K562 (cell line): Measurements from ENCODE around the gene PNPLA4. TPM values are rescaled to one million over a fixed set of nuclear protein-coding genes. Genes with fewer than 3 reads are reported as not detected.
A peak's percentile ranks its signal among the peaks of the same experiment; 100 is the strongest.

ENCODE experiments used
- ATAC-seq: fragments of 200-7000 bp; cut with Tn5 transposase; 3 replicates; pipeline ENCODE4 v1.9.1; 2020; ENCODE audit warnings: moderate library complexity
- BruUV-seq: library from RNA; stranded (reverse); fragments of 400-500 nt; replicated peaks from 2 replicates; lab custom pipeline; 2021; lab: Mats Ljungman, UMichigan
- CTCF ChIA-PET: fragments of 300-600 bp; formaldehyde crosslinking; extraction: SDS; loops from one replicate; lab custom pipeline; 2021; ENCODE audit warnings: low intra/inter-chr PET ratio; lab: Yijun Ruan, JAX
- POLR2A ChIA-PET: fragments of 300-600, 350-650 bp; sonication (Branson Sonifier 250); formaldehyde crosslinking; extraction: SDS; loops from one replicate; lab custom pipeline; 2021; ENCODE audit warnings: antibody characterized with exemption, inconsistent platforms; lab: Yijun Ruan, JAX
- DNase-seq, 4 experiments: peaks; one replicate each; pipeline versions ENCODE4 v3.0.0 to v3.0.0-alpha.2; 2011 to 2018; ENCODE audit warnings: low spot score in 3 of 4, mixed read lengths in 3 of 4; ENCODE audit errors: extremely low read depth in 1 of 4
- FAIRE-seq: peaks from 2 replicates; lab custom pipeline; 2011; peaks lifted over from hg19 to GRCh38; lab: Jason Lieb, UNC
- H2AFZ ChIP-seq: 2 replicates; pipeline ENCODE4 v1.6.0; 2011; ENCODE audit warnings: low read depth, low read length, control low read depth, inconsistent platforms
- H3K27ac ChIP-seq: fragments of 200-600 bp; 3 replicates; pipeline ENCODE4 v1.8.0; 2011; ENCODE audit warnings: low read depth, mild to moderate bottlenecking, control low read depth, inconsistent platforms, low read length, moderate library complexity, mixed read lengths; ENCODE audit errors: extremely low read depth
- H3K27me3 ChIP-seq, 2 experiments: fragments of 300-600 bp in 1 of 2; 2 replicates in 1 of 2; 3 replicates in 1 of 2; pipeline versions ENCODE4 v1.6.0 to v1.8.0; 2011; ENCODE audit warnings: inconsistent platforms in 2 of 2, low read length in 2 of 2, mild to moderate bottlenecking in 1 of 2, mixed read lengths in 1 of 2, moderate library complexity in 1 of 2; ENCODE audit not compliant: control insufficient read depth in 2 of 2, insufficient read depth in 2 of 2
- H3K36me3 ChIP-seq: fragments of 300-600 bp; 3 replicates; pipeline ENCODE4 v1.8.0; 2011; ENCODE audit warnings: mild to moderate bottlenecking, low read length, inconsistent platforms; ENCODE audit not compliant: control insufficient read depth, insufficient read depth
- H3K4me1 ChIP-seq, 2 experiments: fragments of 200-600 bp in 1 of 2; replicated peaks in 1 of 2; 2 replicates in 1 of 2; 3 replicates in 1 of 2; pipeline versions ENCODE4 v1.5.1 to v1.8.0; 2011; ENCODE audit warnings: inconsistent platforms in 2 of 2, low read length in 2 of 2, mild to moderate bottlenecking in 1 of 2, mixed read lengths in 1 of 2, moderate library complexity in 1 of 2; ENCODE audit not compliant: control insufficient read depth in 2 of 2, insufficient read depth in 2 of 2
- H3K4me2 ChIP-seq: 2 replicates; pipeline ENCODE4 v1.6.1; 2011; ENCODE audit warnings: low read length, control low read depth, inconsistent platforms, mixed read lengths; ENCODE audit not compliant: insufficient read depth
- H3K4me3 ChIP-seq: fragments of 200-600 bp; sonication (generic), shearing (Covaris generic); 2 replicates; pipeline ENCODE4 v1.5.1; 2016; ENCODE audit warnings: control low read depth, inconsistent platforms
- H3K79me2 ChIP-seq: fragments of 200-600 bp; 3 replicates; pipeline ENCODE4 v1.8.0; 2011; ENCODE audit warnings: low read length, inconsistent platforms; ENCODE audit not compliant: control insufficient read depth, insufficient read depth
- H3K9ac ChIP-seq, 2 experiments: 2 replicates each; pipeline versions ENCODE4 v1.6.0 to v1.6.1; 2011; ENCODE audit warnings: low read depth in 2 of 2, low read length in 2 of 2, control low read depth in 1 of 2, inconsistent platforms in 1 of 2, mild to moderate bottlenecking in 1 of 2, mixed read lengths in 1 of 2; ENCODE audit not compliant: insufficient read depth in 1 of 2
- H3K9me1 ChIP-seq: one replicate; pipeline ENCODE4 v1.6.0; 2011; ENCODE audit warnings: inconsistent platforms, mild to moderate bottlenecking, low read length, moderate library complexity; ENCODE audit not compliant: control insufficient read depth, insufficient read depth
- H3K9me3 ChIP-seq: replicated peaks from 2 replicates; pipeline ENCODE4 v1.5.1; 2011; ENCODE audit warnings: low read depth, low read length, inconsistent platforms; ENCODE audit not compliant: control insufficient read depth, insufficient read depth
- H4K20me1 ChIP-seq: replicated peaks from 2 replicates; pipeline ENCODE4 v1.6.1; 2011; ENCODE audit warnings: low read length, inconsistent platforms, mixed read lengths; ENCODE audit not compliant: control insufficient read depth, insufficient read depth
- DNMT1 ChIP-seq: fragments of 450-650 bp; IDR thresholded peaks from 2 replicates; pipeline ENCODE4 v1.6.1; 2016; ENCODE audit warnings: antibody characterized with exemption, mild to moderate bottlenecking
- MCM3 ChIP-seq: fragments of 450-650 bp; IDR thresholded peaks from 2 replicates; pipeline ENCODE4 v1.6.1; 2016
- MEIS2 ChIP-seq: fragments of 450-650 bp; IDR thresholded peaks from 2 replicates; pipeline ENCODE4 v1.6.1; 2014; ENCODE audit warnings: mild to moderate bottlenecking; ENCODE audit not compliant: partially characterized antibody
- MXI1 ChIP-seq: IDR thresholded peaks from 2 replicates; pipeline ENCODE4 v1.6.1; 2011; ENCODE audit warnings: low read depth, mild to moderate bottlenecking, improper control_type of control experiment, low read length
- MYNN ChIP-seq, 2 experiments: sonication (generic); formaldehyde crosslinking in 1 of 2; IDR thresholded peaks; 2 replicates each; pipeline versions ENCODE4 v1.5.0 to v1.6.1; 2016 to 2020; ENCODE audit warnings: antibody characterized with exemption in 1 of 2, missing genetic modification reagents in 1 of 2
- NFIX ChIP-seq: fragments of 250-450 bp; sonication (Bioruptor Pico); IDR thresholded peaks from 2 replicates; pipeline ENCODE4 v1.4.0; 2020; ENCODE audit warnings: low read depth, mild to moderate bottlenecking, moderate library complexity
- PBX2 ChIP-seq, 2 experiments: IDR thresholded peaks in 1 of 2; conservative IDR thresholded peaks in 1 of 2; 2 replicates each; pipeline ENCODE4 v1.6.1; 2016; ENCODE audit warnings: low read depth in 2 of 2, mild to moderate bottlenecking in 1 of 2, missing compliant biosample characterization in 1 of 2, missing genetic modification characterization in 1 of 2, moderate library complexity in 1 of 2
- PHF21A ChIP-seq: fragments of 450-650 bp; IDR thresholded peaks from 2 replicates; pipeline ENCODE4 v1.6.1; 2017; ENCODE audit warnings: low read depth, borderline replicate concordance
- PKNOX1 ChIP-seq: fragments of 450-650 bp; IDR thresholded peaks from 2 replicates; pipeline ENCODE4 v1.6.1; 2016
- ZBTB9 ChIP-seq: fragments of 450-650 bp; formaldehyde crosslinking; IDR thresholded peaks from 2 replicates; pipeline ENCODE4 v1.4.0; 2020; ENCODE audit warnings: mild to moderate bottlenecking, moderate library complexity
- WGBS: fragments of 100-300 bp; shearing (Covaris generic); methylation state at CpG from one replicate; pipeline ENCODE4 v1.1.6; 2016; ENCODE audit warnings: low coverage, mixed read lengths; ENCODE audit not compliant: insufficient coverage; ENCODE audit errors: missing lambda C conversion rate; 5-methylcytosine and 5-hydroxymethylcytosine counted together
- in situ Hi-C: fragments of 300-500 bp; cut with MboI; formaldehyde crosslinking; loops from 4 replicates; pipeline ENCODE4 v1.15.0; 2018; ENCODE audit warnings: inconsistent platforms, mixed read lengths
- intact Hi-C: fragments of 100-400 bp; cut with micrococcal nuclease; formaldehyde crosslinking; loops from 2 replicates; pipeline ENCODE4 v1.14.2; 2022
- polyA plus RNA-seq, 8 experiments: library from polyadenylated mRNA; depleted of rRNA in 4 of 8; stranded (reverse) in 5 of 8; unstranded in 3 of 8; fragments of >200 nt; fragmentation: Nextera tagmentation in 2 of 8; fragmentation: Illumina TruSeq in 1 of 8; extraction: Ambion mirVana in 2 of 8; extraction: Trizol in 1 of 8; gene quantifications; 2 replicates each; pipeline versions ENCODE4 v1.2.1 to v1.2.3, GENCODE V29; 2011 to 2014; ENCODE audit warnings: inconsistent platforms in 1 of 8, missing spikeins in 1 of 8
- total RNA-seq, 7 experiments: library from RNA; depleted of rRNA in 6 of 7; stranded (reverse); fragments of >200 nt in 6 of 7; fragmentation: Illumina TruSeq in 2 of 7; extraction: Trizol in 2 of 7; gene quantifications; 2 replicates each; pipeline versions ENCODE4 v1.2.1 to v1.2.3, GENCODE V29; 2011 to 2021; ENCODE audit warnings: low replicate concordance in 1 of 7

PNPLA4 gene
- total and polyA plus RNA-seq, 9 of the 15 experiments (the other 6 are each of a cell fraction or from before 2014, with no cell fraction given): 20.7 to 61.1 (median 32.7) TPM

GRCh38 chrX:7953446-7953845 lies 26.2 kb upstream of the PNPLA4 start:
- H3K4me1 ChIP-seq: no peaks in the 10 kb centered on the region
- WGBS: 2% methylated on average over 5 of the region's 5 CpGs
- no peak for FAIRE-seq
- BruUV-seq: no TSS peak
- POLR2A ChIA-PET: no interaction called here
- H3K4me3 ChIP-seq: no peak overlapping the region
- in situ Hi-C loops: no loop called here
- H3K79me2 ChIP-seq: no peaks in the 10 kb centered on the region
- no peaks in the 10 kb centered on the region for H3K9me3 ChIP-seq
- 0 out of 2 replicates have a peak, but pooled peaks cover 2% of the 10 kb centered on the region for H4K20me1 ChIP-seq
- H3K9ac ChIP-seq: no peak overlapping the region
- H3K9me1 ChIP-seq: no peaks in the 10 kb centered on the region
- CTCF ChIA-PET: no interaction called here
- H3K27me3 ChIP-seq: no peaks in the 10 kb centered on the region
- intact Hi-C loops: no loop called here
- TF ChIP-seq ZBTB9 (CRISPR knock-in tag): no peak
- no peak for TF ChIP-seq PHF21A
- TF ChIP-seq MCM3: no peak
- TF ChIP-seq NFIX (CRISPR knock-in tag): no peak
- TF ChIP-seq DNMT1: no peak
- no peak for TF ChIP-seq MXI1
- H3K36me3 ChIP-seq: no peaks in the 10 kb centered on the region
- no peak overlapping the region for H3K27ac ChIP-seq
- H2AFZ ChIP-seq: no peak overlapping the region
- H3K4me2 ChIP-seq: no peak overlapping the region
- ATAC-seq: no peak
- no peak for DNase-seq

- WGBS: 0% methylated on average over 2 of the region's 2 CpGs
- 0 out of 2 replicates have a peak, but pooled peaks cover 5% of the 10 kb centered on the region for H4K20me1 ChIP-seq
- peak; percentile 69 for TF ChIP-seq MEIS2
- TF ChIP-seq PBX2 (CRISPR knock-in tag; IDR thresholded peaks at IDR 0.05; ENCODE audit: low read depth): no peak
- TF ChIP-seq PBX2 (tag; conservative IDR thresholded peaks at IDR 0.05; ENCODE audit: low read depth): peak; percentile 70
- TF ChIP-seq PKNOX1: peak; percentile 74
- no peak for TF ChIP-seq MYNN (IDR thresholded peaks at IDR 0.05)
- no peak for TF ChIP-seq MYNN (CRISPR knock-in tag; IDR thresholded peaks at IDR 0.05)
- no peaks in the 10 kb centered on the region for H3K36me3 ChIP-seq
- POLR2A ChIA-PET: no interaction called here
- no peak overlapping the region for H3K9ac ChIP-seq
- no peak overlapping the region for H3K4me3 ChIP-seq
- H3K79me2 ChIP-seq: no peaks in the 10 kb centered on the region
- H3K27ac ChIP-seq: no peak overlapping the region
- no peak for FAIRE-seq
- no peak overlapping the region for H3K4me2 ChIP-seq
- no peak overlapping the region for H2AFZ ChIP-seq
- no peak for ATAC-seq
- intact Hi-C loops (no loop called here), in situ Hi-C loops (no loop called here)
- no peaks in the 10 kb centered on the region for H3K27me3 ChIP-seq
- DNase-seq: no peak
- CTCF ChIA-PET: no interaction called here
- no peaks in the 10 kb centered on the region for H3K9me1 ChIP-seq
- H3K9me3 ChIP-seq: no peaks in the 10 kb centered on the region
- H3K4me1 ChIP-seq: no peaks in the 10 kb centered on the region
- no TSS peak for BruUV-seq
Observed at GRCh38 chrX:7950865-7951264, 23.7 kb upstream of the PNPLA4 start.
